SK-N-SH (cell line): ENCODE data around the gene PTPN9. TPM values are rescaled to one million over a fixed set of nuclear protein-coding genes. Genes with fewer than 3 reads are reported as not detected.

Experiments
- CTCF ChIA-PET: fragments of 300-600, 350-600 bp; formaldehyde crosslinking; extraction: SDS; loops from one replicate; lab custom pipeline; 2021; lab: Yijun Ruan, JAX
- POLR2A ChIA-PET: fragments of 350-600 bp; sonication (Branson Sonifier 250); formaldehyde crosslinking; extraction: SDS; loops from one replicate; lab custom pipeline; 2020; ENCODE audit warnings: antibody characterized with exemption, inconsistent platforms; lab: Yijun Ruan, JAX
- DNase-seq: peaks from one replicate; pipeline ENCODE4 v3.0.0; 2012
- H2AFZ ChIP-seq: fragments of 200-600 bp; sonication (generic); 2 replicates; pipeline ENCODE4 v1.8.1; 2016; ENCODE audit warnings: antibody characterized with exemption, mild to moderate bottlenecking, low read depth
- H3F3A ChIP-seq: fragments of 200-600 bp; sonication (generic); replicated peaks from 2 replicates; pipeline ENCODE3; 2016; ENCODE audit warnings: antibody characterized with exemption, mild to moderate bottlenecking; ENCODE audit not compliant: insufficient read depth
- H3K27ac ChIP-seq, 2 experiments: fragments of 200-500 bp in 1 of 2; fragments of 200-600 bp in 1 of 2; sonication (Bioruptor generic) in 1 of 2; sonication (generic), shearing (Covaris generic) in 1 of 2; 2 replicates each; pipeline versions ENCODE4 v1.5.1 to v1.6.1; 2014 to 2016; ENCODE audit warnings: low read depth in 2 of 2, inconsistent platforms in 1 of 2, low read length in 1 of 2, mild to moderate bottlenecking in 1 of 2, mixed read lengths in 1 of 2
- H3K27me3 ChIP-seq: fragments of 200-600 bp; sonication (generic), shearing (Covaris generic); 2 replicates; pipeline ENCODE4 v1.6.1; 2016; ENCODE audit warnings: mixed run types; ENCODE audit not compliant: insufficient read depth
- H3K36me3 ChIP-seq, 2 experiments: fragments of 200-500 bp in 1 of 2; fragments of 200-600 bp in 1 of 2; sonication (Bioruptor generic) in 1 of 2; sonication (generic) in 1 of 2; replicated peaks in 1 of 2; 2 replicates each; pipeline versions ENCODE3 to v1.5.1; 2014 to 2016; ENCODE audit warnings: low read length in 1 of 2, mild to moderate bottlenecking in 1 of 2; ENCODE audit not compliant: insufficient read depth in 2 of 2, control insufficient read depth in 1 of 2
- H3K4me1 ChIP-seq, 2 experiments: fragments of 200-500 bp in 1 of 2; fragments of 200-600 bp in 1 of 2; sonication (Bioruptor generic) in 1 of 2; sonication (generic), shearing (Covaris generic) in 1 of 2; 2 replicates each; pipeline versions ENCODE4 v1.5.1 to v1.6.1; 2014 to 2016; ENCODE audit warnings: low read depth in 1 of 2, low read length in 1 of 2, mixed run types in 1 of 2; ENCODE audit not compliant: insufficient read depth in 2 of 2, control insufficient read depth in 1 of 2
- H3K4me2 ChIP-seq: fragments of 200-600 bp; sonication (generic), shearing (Covaris generic); 2 replicates; pipeline ENCODE4 v1.6.1; 2017; ENCODE audit warnings: mixed run types
- H3K4me3 ChIP-seq, 2 experiments: fragments of 200-500 bp in 1 of 2; fragments of 200-600 bp in 1 of 2; sonication (Bioruptor generic) in 1 of 2; sonication (generic), shearing (Covaris generic) in 1 of 2; 2 replicates each; pipeline versions ENCODE4 v1.5.1 to v1.8.1; 2014 to 2016; ENCODE audit warnings: low read depth in 2 of 2, inconsistent platforms in 1 of 2, low read length in 1 of 2, mild to moderate bottlenecking in 1 of 2, mixed read lengths in 1 of 2, moderate library complexity in 1 of 2
- H3K79me2 ChIP-seq: fragments of 200-600 bp; sonication (generic); 2 replicates; pipeline ENCODE4 v1.8.1; 2017; ENCODE audit warnings: mild to moderate bottlenecking; ENCODE audit not compliant: insufficient read depth
- H3K9ac ChIP-seq: fragments of 200-600 bp; sonication (generic); 2 replicates; pipeline ENCODE4 v1.6.1; 2017; ENCODE audit warnings: mixed run types
- H3K9me2 ChIP-seq: fragments of 200-600 bp; sonication (generic); 2 replicates; pipeline ENCODE4 v1.6.1; 2017; ENCODE audit warnings: mixed run types
- H3K9me3 ChIP-seq: fragments of 200-600 bp; sonication (generic); 2 replicates; pipeline ENCODE4 v1.6.1; 2017; ENCODE audit warnings: mixed run types, mild to moderate bottlenecking, moderate library complexity
- H4K20me1 ChIP-seq: fragments of 200-600 bp; sonication (generic); 2 replicates; pipeline ENCODE4 v1.6.1; 2017; ENCODE audit warnings: mild to moderate bottlenecking, mixed run types; ENCODE audit not compliant: insufficient read depth
- CTCF ChIP-seq: fragments of 200-600 bp; sonication (generic); IDR thresholded peaks from 2 replicates; pipeline ENCODE4 v1.6.1; 2017; ENCODE audit warnings: antibody characterized with exemption, mild to moderate bottlenecking, moderate library complexity
- EP300 ChIP-seq, 2 experiments: IDR thresholded peaks; 2 replicates each; pipeline versions ENCODE4 v1.4.0 to v1.6.1; 2012; ENCODE audit warnings: borderline replicate concordance in 1 of 2, low read depth in 1 of 2, low read length in 1 of 2
- FOSL2 ChIP-seq: IDR thresholded peaks from 2 replicates; pipeline ENCODE4 v1.4.0; 2012; ENCODE audit warnings: low read depth, mild to moderate bottlenecking, moderate library complexity, borderline replicate concordance
- FOXM1 ChIP-seq: IDR thresholded peaks from 2 replicates; pipeline ENCODE4 v1.4.0; 2012; ENCODE audit warnings: low read depth, mild to moderate bottlenecking
- GABPA ChIP-seq: IDR thresholded peaks from 2 replicates; pipeline ENCODE4 v1.4.0; 2012; ENCODE audit warnings: low read depth, mild to moderate bottlenecking
- GATA2 ChIP-seq: sonication (generic); formaldehyde crosslinking; IDR thresholded peaks from 2 replicates; pipeline ENCODE4 v1.5.0; 2020; ENCODE audit warnings: mild to moderate bottlenecking, missing genetic modification reagents
- IRF3 ChIP-seq: fragments of 150-350 bp; IDR thresholded peaks from 2 replicates; pipeline ENCODE4 v1.6.1; 2016; ENCODE audit warnings: mild to moderate bottlenecking, low read depth, low read length
- JUND ChIP-seq: IDR thresholded peaks from 2 replicates; pipeline ENCODE4 v1.4.0; 2012
- MXI1 ChIP-seq: IDR thresholded peaks from 2 replicates; pipeline ENCODE4 v1.6.1; 2012; ENCODE audit warnings: mild to moderate bottlenecking, low read depth, low read length, improper control_type of control experiment
- NRF1 ChIP-seq: IDR thresholded peaks from 2 replicates; pipeline ENCODE4 v1.6.1; 2012; ENCODE audit warnings: low read depth, mild to moderate bottlenecking, low read length
- POLR2AphosphoS5 ChIP-seq: IDR thresholded peaks from 2 replicates; pipeline ENCODE4 v1.6.1; 2012; ENCODE audit warnings: low read depth, low read length
- RXRA ChIP-seq: IDR thresholded peaks from 2 replicates; pipeline ENCODE4 v1.4.0; 2012; ENCODE audit warnings: low read depth, mild to moderate bottlenecking, borderline replicate concordance
- SMC3 ChIP-seq: IDR thresholded peaks from 2 replicates; pipeline ENCODE4 v1.6.1; 2012; ENCODE audit warnings: low read depth, low read length, improper control_type of control experiment
- TCF12 ChIP-seq: IDR thresholded peaks from 2 replicates; pipeline ENCODE4 v1.4.0; 2012
- TEAD4 ChIP-seq: IDR thresholded peaks from 2 replicates; pipeline ENCODE4 v1.4.0; 2012; ENCODE audit warnings: mild to moderate bottlenecking, borderline replicate concordance; ENCODE audit not compliant: insufficient read depth
- USF1 ChIP-seq: IDR thresholded peaks from 2 replicates; pipeline ENCODE4 v1.4.0; 2012; ENCODE audit warnings: low read depth, borderline replicate concordance
- ZBTB33 ChIP-seq: IDR thresholded peaks from 2 replicates; pipeline ENCODE4 v1.4.0; 2012; ENCODE audit warnings: low read depth, borderline replicate concordance
- WGBS: methylation state at CpG from one replicate; pipeline ENCODE4 v1.1.6; 2017; ENCODE audit warnings: low lambda C conversion rate; 5-methylcytosine and 5-hydroxymethylcytosine counted together
- polyA plus RNA-seq, 3 experiments: library from polyadenylated mRNA; depleted of rRNA; stranded (reverse); fragments of >200 nt; gene quantifications; 2 replicates each; pipeline ENCODE4 v1.2.3, GENCODE V29; 2012

The PTPN9 gene
- polyA plus RNA-seq, 1 of the 3 experiments (the other 2 are of a cell fraction) = 25.9 TPM

- H3K36me3 ChIP-seq = no peaks in the 10 kb centered on the region
- peak overlapping the region; percentile 70 to 82 for H3K4me3 ChIP-seq
- ChIA-PET POLR2A (interaction anchor here (1.5 to 3.4 kb wide), 3 partner anchors 85 to 187 kb away, joined by 3 to 12 read pairs (median 6); partner anchors contain the start of genes IMP3 and MAN2C1), CTCF (interaction anchor here (0.6 to 3.7 kb wide), 10 partner anchors 52 to 188 kb away, joined by 3 to 19 read pairs (median 3); partner anchors contain the start of genes MAN2C1 and SNUPN)
- H3F3A ChIP-seq = peaks cover 39% of the 10 kb centered on the region
- H3K27ac ChIP-seq = peak overlapping the region; percentile 96 to 99
- no peak overlapping the region for H2AFZ ChIP-seq
- H4K20me1 ChIP-seq = peaks cover 25% of the 10 kb centered on the region
- TF ChIP-seq CTCF = peak; percentile 49
- no peak for TF ChIP-seq RXRA
- peak overlapping the region; percentile 91 for H3K4me2 ChIP-seq
- H3K9me3 ChIP-seq = no peaks in the 10 kb centered on the region
- no peaks in the 10 kb centered on the region for H3K9me2 ChIP-seq
- WGBS = 3% methylated on average over 38 of the region's 38 CpGs
- no peak for DNase-seq
- H3K27me3 ChIP-seq = no peaks in the 10 kb centered on the region
- peaks cover 5 to 23% of the 10 kb centered on the region in 2 experiments; a peak in 3 of 4 replicates for H3K4me1 ChIP-seq
- peak overlapping the region; percentile 84 for H3K9ac ChIP-seq
- peaks cover 36% of the 10 kb centered on the region for H3K79me2 ChIP-seq
Measured at GRCh38 chr15:75452865-75453702, 126.0 kb downstream of the PTPN9 start.

GRCh38 chr15:75452364-75452864 is 126.7 kb downstream of the PTPN9 start:
- CTCF ChIA-PET = interaction anchor here (0.7 to 2.6 kb wide), 4 partner anchors 85 to 156 kb away, joined by 3 to 10 read pairs (median 3); partner anchors contain the start of gene MAN2C1
- no peak overlapping the region; the same call in 1 of the 2 replicates for H2AFZ ChIP-seq
- 0% methylated on average over 16 of the region's 16 CpGs for WGBS

More at GRCh38 chr15:75452364-75452864, 126.7 kb downstream of the PTPN9 start:
- Histone ChIP-seq H3K4me2 (peak overlapping the region; percentile 91), H3K27me3 (no peaks in the 10 kb centered on the region), H3K9me2 (no peaks in the 10 kb centered on the region), H3K36me3 (peaks cover 0 to 3% of the 10 kb centered on the region in 2 experiments), H3K79me2 (peaks cover 43% of the 10 kb centered on the region), H3K4me1 (peaks cover 5 to 23% of the 10 kb centered on the region in 2 experiments; a peak in 3 of 4 replicates), H3K9ac (peak overlapping the region; percentile 84), H3K9me3 (no peaks in the 10 kb centered on the region), H3F3A (peaks cover 39% of the 10 kb centered on the region), H4K20me1 (peaks cover 31% of the 10 kb centered on the region), H3K27ac (peak overlapping the region; percentile 96 to 99), H3K4me3 (peak overlapping the region; percentile 70 to 82)
- POLR2A ChIA-PET = interaction anchor here (0.6 to 3.4 kb wide), 5 partner anchors 11 to 188 kb away, joined by 3 to 12 read pairs (median 4); partner anchors contain the start of genes IMP3 and MAN2C1
- no peak for DNase-seq
- TF ChIP-seq TCF12 (no peak), JUND (no peak), RXRA (no peak), MXI1 (peak; percentile 40; the same call in 1 of the 2 replicates), GATA2 (no peak), ZBTB33 (no peak), FOXM1 (no peak), EP300 (IDR thresholded peaks at IDR 0.05; ENCODE audit: borderline replicate concordance in 1 of 2, low read depth in 1 of 2, low read length in 1 of 2) (no peak), POLR2AphosphoS5 (peak; percentile 2; the same call in 1 of the 2 replicates), GABPA (peak; percentile 3; the same call in 1 of the 2 replicates), TEAD4 (no peak), USF1 (no peak), FOSL2 (no peak), SMC3 (no peak), IRF3 (no peak), NRF1 (no peak)
